DOHH2 (cell line): ENCODE results near the gene RNF39.

Experiments used
- EZH2phosphoT487 ChIP-seq: fragments of 200-600 bp; sonication (generic); IDR thresholded peaks from 2 replicates; pipeline ENCODE4 v1.6.1; 2017; ENCODE audit warnings: borderline replicate concordance, mild to moderate bottlenecking, antibody characterized with exemption, low read length, moderate library complexity, mixed read lengths
- TF ChIP-seq, protein P1 (sequence below): fragments of 200-600 bp; sonication (generic); IDR thresholded peaks from one replicate; pipeline ENCODE4 v1.5.1; 2014; ENCODE audit warnings: antibody characterized with exemption, mild to moderate bottlenecking, low read depth, low read length; ENCODE audit not compliant: poor library complexity, severe bottlenecking

DNA sequence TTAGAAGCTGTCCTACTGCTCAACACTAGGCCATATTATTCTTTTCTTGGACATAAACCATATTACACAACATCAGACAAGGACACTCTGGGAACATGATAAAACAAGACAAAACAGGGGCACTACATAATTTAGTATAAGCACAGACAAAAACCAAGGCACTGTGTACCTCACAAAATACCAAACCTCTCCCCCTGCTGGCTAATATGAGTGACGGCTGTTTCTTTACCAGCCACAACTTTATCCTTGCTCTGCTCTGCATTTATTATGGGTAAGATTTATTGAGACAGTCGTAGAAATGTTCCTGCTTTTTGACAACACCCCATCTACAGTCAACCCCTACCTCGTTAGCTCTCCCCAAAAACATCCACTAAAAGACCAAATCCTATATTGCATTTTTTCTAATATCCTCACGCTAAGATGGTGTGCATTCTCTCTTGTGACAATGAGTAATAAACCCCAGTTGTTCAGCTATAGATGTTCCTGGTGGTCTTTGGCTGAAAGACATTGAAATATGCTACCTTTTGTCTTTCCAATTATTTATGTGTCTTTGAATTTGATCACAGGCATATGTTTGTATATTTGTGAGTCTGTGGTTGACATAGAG, 38.3 kb downstream of the RNF39 start:
- TF ChIP-seq, protein P1, sequence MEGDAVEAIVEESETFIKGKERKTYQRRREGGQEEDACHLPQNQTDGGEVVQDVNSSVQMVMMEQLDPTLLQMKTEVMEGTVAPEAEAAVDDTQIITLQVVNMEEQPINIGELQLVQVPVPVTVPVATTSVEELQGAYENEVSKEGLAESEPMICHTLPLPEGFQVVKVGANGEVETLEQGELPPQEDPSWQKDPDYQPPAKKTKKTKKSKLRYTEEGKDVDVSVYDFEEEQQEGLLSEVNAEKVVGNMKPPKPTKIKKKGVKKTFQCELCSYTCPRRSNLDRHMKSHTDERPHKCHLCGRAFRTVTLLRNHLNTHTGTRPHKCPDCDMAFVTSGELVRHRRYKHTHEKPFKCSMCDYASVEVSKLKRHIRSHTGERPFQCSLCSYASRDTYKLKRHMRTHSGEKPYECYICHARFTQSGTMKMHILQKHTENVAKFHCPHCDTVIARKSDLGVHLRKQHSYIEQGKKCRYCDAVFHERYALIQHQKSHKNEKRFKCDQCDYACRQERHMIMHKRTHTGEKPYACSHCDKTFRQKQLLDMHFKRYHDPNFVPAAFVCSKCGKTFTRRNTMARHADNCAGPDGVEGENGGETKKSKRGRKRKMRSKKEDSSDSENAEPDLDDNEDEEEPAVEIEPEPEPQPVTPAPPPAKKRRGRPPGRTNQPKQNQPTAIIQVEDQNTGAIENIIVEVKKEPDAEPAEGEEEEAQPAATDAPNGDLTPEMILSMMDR: peak; percentile 50
- TF ChIP-seq EZH2phosphoT487: no peak
